Fibroblast of lung (primary cell): ENCODE results near the gene HEPN1. TPM values are rescaled to one million over a fixed set of nuclear protein-coding genes. Genes with fewer than 3 reads are reported as not detected.

ENCODE experiments used
- DNase-seq, 2 donors: peaks; one replicate each; pipeline versions ENCODE4 v3.0.0 to v3.0.0-alpha.2; 2010; ENCODE audit warnings: low read depth in 2 of 2
- H2AFZ ChIP-seq: 2 replicates; pipeline ENCODE4 v1.5.1; 2012; ENCODE audit warnings: low read length, control low read depth, inconsistent platforms
- H3K27ac ChIP-seq: 2 replicates; pipeline ENCODE4 v1.5.1; 2011; ENCODE audit warnings: low read length, control low read depth; ENCODE audit not compliant: insufficient read depth
- H3K27me3 ChIP-seq: 2 replicates; pipeline ENCODE4 v1.5.1; 2011; ENCODE audit warnings: mild to moderate bottlenecking, low read length; ENCODE audit not compliant: control insufficient read depth, insufficient read depth
- H3K36me3 ChIP-seq: 2 replicates; pipeline ENCODE4 v1.5.1; 2011; ENCODE audit warnings: low read length; ENCODE audit not compliant: control insufficient read depth, insufficient read depth
- H3K4me1 ChIP-seq: 2 replicates; pipeline ENCODE4 v1.5.1; 2011; ENCODE audit warnings: low read length; ENCODE audit not compliant: control insufficient read depth, insufficient read depth; ENCODE audit errors: extremely low read depth
- H3K4me2 ChIP-seq: 2 replicates; pipeline ENCODE4 v1.5.1; 2011; ENCODE audit warnings: low read length, control low read depth; ENCODE audit not compliant: insufficient read depth; ENCODE audit errors: extremely low read depth
- H3K4me3 ChIP-seq, 4 experiments: fragments of 200-600 bp in 1 of 4; sonication (generic) in 1 of 4; replicated peaks in 1 of 4; 2 replicates each; pipeline ENCODE4 v1.5.1; 2011 to 2016; ENCODE audit warnings: low read length in 4 of 4, low read depth in 3 of 4, mild to moderate bottlenecking in 3 of 4, control low read depth in 2 of 4, inconsistent platforms in 1 of 4, mixed read lengths in 1 of 4; ENCODE audit not compliant: insufficient read depth in 1 of 4; ENCODE audit errors: control extremely low read depth in 1 of 4
- H3K79me2 ChIP-seq: 2 replicates; pipeline ENCODE4 v1.5.1; 2012; ENCODE audit warnings: mild to moderate bottlenecking, low read length, inconsistent platforms; ENCODE audit not compliant: control insufficient read depth, insufficient read depth
- H3K9ac ChIP-seq: 2 replicates; pipeline ENCODE4 v1.5.1; 2011; ENCODE audit warnings: mild to moderate bottlenecking, low read length, control low read depth; ENCODE audit not compliant: insufficient read depth
- H3K9me3 ChIP-seq: 2 replicates; pipeline ENCODE4 v1.5.1; 2012; ENCODE audit warnings: low read depth, low read length; ENCODE audit not compliant: control insufficient read depth, insufficient read depth
- H4K20me1 ChIP-seq: 2 replicates; pipeline ENCODE4 v1.5.1; 2011; ENCODE audit warnings: low read length; ENCODE audit not compliant: control insufficient read depth, insufficient read depth; ENCODE audit errors: extremely low read depth
- EZH2 ChIP-seq: IDR thresholded peaks from 2 replicates; pipeline ENCODE4 v1.5.1; 2012; ENCODE audit warnings: low read length, control low read depth, mild to moderate bottlenecking; ENCODE audit errors: missing control alignments
- polyA plus RNA-seq, 2 donors: library from polyadenylated mRNA; depleted of rRNA in 1 of 2; stranded (reverse) in 1 of 2; unstranded in 1 of 2; fragments of >200 nt; gene quantifications; 2 replicates each; pipeline ENCODE4 v1.2.1, GENCODE V29; 2011 to 2012; ENCODE audit warnings: missing spikeins in 1 of 2
- total RNA-seq: library from RNA; depleted of rRNA; stranded (reverse); fragments of >200 nt; gene quantifications from 2 replicates; pipeline ENCODE4 v1.2.1, GENCODE V29; 2014
- TF ChIP-seq, protein P1 (sequence below), 2 donors: IDR thresholded peaks in 1 of 2; conservative IDR thresholded peaks in 1 of 2; 1 replicate in 1 of 2; 2 replicates in 1 of 2; pipeline ENCODE4 v1.5.1; 2011 to 2012; ENCODE audit warnings: low read length in 2 of 2, control low read depth in 1 of 2, inconsistent platforms in 1 of 2, low read depth in 1 of 2, mild to moderate bottlenecking in 1 of 2

Gene HEPN1
- total and polyA plus RNA-seq, 2 donors (not counting 1 experiment from before 2014, with no cell fraction given): not detected

DNA sequence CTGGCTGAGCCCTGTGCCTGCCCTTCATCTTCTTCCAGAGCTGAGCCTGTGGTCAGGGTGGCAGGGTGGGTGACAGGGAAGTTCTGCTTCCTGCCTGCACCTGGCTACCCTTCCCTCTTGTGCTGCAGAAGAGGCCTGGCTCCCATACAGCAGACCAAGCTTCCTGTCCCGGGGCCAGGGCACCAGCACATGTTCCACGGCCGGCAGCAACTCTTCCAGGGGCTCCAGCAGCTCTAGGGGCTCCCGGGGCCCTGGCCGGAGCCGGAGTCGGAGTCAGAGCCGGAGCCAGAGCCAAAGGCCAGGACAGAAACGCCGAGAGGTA, 38.8 kb upstream of the HEPN1 start:
- TF ChIP-seq, protein P1, sequence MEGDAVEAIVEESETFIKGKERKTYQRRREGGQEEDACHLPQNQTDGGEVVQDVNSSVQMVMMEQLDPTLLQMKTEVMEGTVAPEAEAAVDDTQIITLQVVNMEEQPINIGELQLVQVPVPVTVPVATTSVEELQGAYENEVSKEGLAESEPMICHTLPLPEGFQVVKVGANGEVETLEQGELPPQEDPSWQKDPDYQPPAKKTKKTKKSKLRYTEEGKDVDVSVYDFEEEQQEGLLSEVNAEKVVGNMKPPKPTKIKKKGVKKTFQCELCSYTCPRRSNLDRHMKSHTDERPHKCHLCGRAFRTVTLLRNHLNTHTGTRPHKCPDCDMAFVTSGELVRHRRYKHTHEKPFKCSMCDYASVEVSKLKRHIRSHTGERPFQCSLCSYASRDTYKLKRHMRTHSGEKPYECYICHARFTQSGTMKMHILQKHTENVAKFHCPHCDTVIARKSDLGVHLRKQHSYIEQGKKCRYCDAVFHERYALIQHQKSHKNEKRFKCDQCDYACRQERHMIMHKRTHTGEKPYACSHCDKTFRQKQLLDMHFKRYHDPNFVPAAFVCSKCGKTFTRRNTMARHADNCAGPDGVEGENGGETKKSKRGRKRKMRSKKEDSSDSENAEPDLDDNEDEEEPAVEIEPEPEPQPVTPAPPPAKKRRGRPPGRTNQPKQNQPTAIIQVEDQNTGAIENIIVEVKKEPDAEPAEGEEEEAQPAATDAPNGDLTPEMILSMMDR (conservative IDR thresholded peaks at IDR 0.05 in 1 of 2, IDR thresholded peaks at IDR 0.05 in 1 of 2; ENCODE audit: low read depth in 1 of 2, low read length in 2 of 2): no peak
- no peak for TF ChIP-seq EZH2
- H3K4me2 ChIP-seq: no peak overlapping the region
- DNase-seq: no peak

DNA sequence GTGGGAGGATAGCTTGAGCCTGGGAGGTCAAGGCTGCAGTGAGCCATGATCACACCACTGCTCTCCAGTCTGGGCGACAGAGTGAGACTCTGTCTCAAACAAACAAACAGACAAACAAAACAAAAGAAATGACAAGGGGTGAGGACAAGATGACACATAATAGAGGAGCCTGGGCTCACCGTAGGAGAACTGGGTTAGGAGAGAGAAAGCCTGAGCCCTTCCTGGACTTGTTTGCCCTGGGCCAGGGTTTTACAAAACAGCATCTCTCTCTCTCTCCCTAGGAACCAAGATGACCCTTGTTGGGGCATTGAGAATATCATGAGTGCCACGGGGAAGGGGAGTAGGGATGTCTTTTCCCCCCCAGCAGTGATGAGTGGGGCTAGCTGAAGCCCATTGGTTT, 38.1 kb upstream of the HEPN1 start:
- TF ChIP-seq, protein P1 (conservative IDR thresholded peaks at IDR 0.05 in 1 of 2, IDR thresholded peaks at IDR 0.05 in 1 of 2; ENCODE audit: low read depth in 1 of 2, low read length in 2 of 2): no peak
- H3K4me3 ChIP-seq: no peak overlapping the region
- no peak for DNase-seq

More for the DNA sequence above, 38.8 kb upstream of the HEPN1 start:
- Histone ChIP-seq H3K4me3 (no peak overlapping the region), H3K9ac (no peak overlapping the region), H3K27ac (no peak overlapping the region), H3K9me3 (no peaks in the 10 kb centered on the region), H3K4me1 (peaks cover 6% of the 10 kb centered on the region), H4K20me1 (no peaks in the 10 kb centered on the region), H3K27me3 (no peaks in the 10 kb centered on the region), H3K36me3 (no peaks in the 10 kb centered on the region), H3K79me2 (no peaks in the 10 kb centered on the region), H2AFZ (no peak overlapping the region)

DNA sequence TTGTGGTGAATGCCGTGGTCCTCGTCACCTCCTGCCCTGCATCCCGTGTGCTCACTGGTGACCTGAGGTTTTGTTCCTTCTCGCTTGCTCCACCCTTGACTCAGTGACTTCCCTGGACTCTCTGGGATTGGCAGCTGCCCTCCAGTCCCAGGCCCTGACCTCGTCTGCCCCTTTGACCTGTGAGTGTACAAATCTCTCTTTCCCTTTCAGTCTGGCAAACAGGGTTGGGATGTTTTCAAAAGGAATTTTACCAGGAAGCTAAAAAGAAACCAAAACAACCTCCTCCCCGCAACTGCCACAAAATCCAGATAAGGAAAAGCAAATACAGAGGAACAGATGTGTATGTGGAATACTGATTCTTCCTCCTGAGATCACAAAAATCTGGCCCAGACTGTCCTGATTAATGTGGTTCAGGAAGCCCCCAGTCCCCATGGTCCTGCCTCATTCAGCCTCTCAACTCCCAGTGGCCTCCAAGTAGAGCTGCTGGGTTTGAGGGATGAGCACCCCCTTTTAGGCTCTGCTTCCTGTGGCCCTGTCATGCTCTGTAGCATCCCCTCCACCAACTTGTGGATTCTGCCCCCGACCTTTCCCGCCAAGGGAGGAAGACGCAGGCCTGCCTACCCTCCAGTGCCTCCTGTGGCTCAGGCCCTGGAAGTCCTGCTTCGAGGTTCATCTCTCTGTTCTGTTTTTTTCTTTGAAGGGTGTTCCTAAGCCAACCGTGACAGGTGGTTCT, 36.5 kb upstream of the HEPN1 start:
- Histone ChIP-seq H3K36me3 (no peaks in the 10 kb centered on the region), H3K27me3 (no peaks in the 10 kb centered on the region), H3K4me3 (no peak overlapping the region), H3K9ac (no peak overlapping the region), H3K4me2 (peak overlapping the region; percentile 37), H3K79me2 (no peaks in the 10 kb centered on the region), H3K4me1 (peaks cover 4% of the 10 kb centered on the region), H3K27ac (no peak overlapping the region), H2AFZ (peak overlapping the region; percentile 48), H4K20me1 (no peaks in the 10 kb centered on the region), H3K9me3 (no peaks in the 10 kb centered on the region)
- DNase-seq: peak in 1 of 2 donors; percentile 51
- TF ChIP-seq, protein P1 (conservative IDR thresholded peaks at IDR 0.05 in 1 of 2, IDR thresholded peaks at IDR 0.05 in 1 of 2; ENCODE audit: low read depth in 1 of 2, low read length in 2 of 2): no peak
- TF ChIP-seq EZH2: no peak

More for the DNA sequence above, 38.1 kb upstream of the HEPN1 start:
- peaks cover 6% of the 10 kb centered on the region for H3K4me1 ChIP-seq
- no peak overlapping the region for H3K9ac ChIP-seq
- H3K27ac ChIP-seq: no peak overlapping the region
- H2AFZ ChIP-seq: no peak overlapping the region
- no peaks in the 10 kb centered on the region for H3K36me3 ChIP-seq
- H3K9me3 ChIP-seq: no peaks in the 10 kb centered on the region
- H3K79me2 ChIP-seq: no peaks in the 10 kb centered on the region
- no peaks in the 10 kb centered on the region for H3K27me3 ChIP-seq
- no peaks in the 10 kb centered on the region for H4K20me1 ChIP-seq
- no peak overlapping the region for H3K4me2 ChIP-seq
